ENCODE results near the gene TMEM204.

TMEM204 gene

DNA sequence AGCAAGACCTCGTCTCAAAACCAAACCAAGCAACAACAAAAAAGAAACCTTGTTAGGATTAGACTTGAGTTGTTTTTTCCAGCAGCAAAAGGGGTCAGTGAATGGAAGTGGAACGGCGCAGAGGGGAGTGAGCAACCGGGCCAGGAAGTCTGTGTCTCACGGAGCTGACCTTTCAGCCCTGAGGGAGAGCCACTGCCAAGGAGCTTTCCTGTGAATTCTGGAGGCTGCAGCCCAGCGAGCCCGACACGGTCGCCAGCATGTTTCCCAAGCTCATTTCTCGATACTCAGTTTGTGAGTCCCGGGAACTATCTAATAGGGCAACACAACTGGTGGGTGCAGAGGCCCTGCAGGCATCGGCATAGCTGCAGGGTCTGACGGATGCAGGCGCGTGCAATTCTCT lies 20.7 kb upstream of the TMEM204 start:
- TF ChIP-seq, protein P1, sequence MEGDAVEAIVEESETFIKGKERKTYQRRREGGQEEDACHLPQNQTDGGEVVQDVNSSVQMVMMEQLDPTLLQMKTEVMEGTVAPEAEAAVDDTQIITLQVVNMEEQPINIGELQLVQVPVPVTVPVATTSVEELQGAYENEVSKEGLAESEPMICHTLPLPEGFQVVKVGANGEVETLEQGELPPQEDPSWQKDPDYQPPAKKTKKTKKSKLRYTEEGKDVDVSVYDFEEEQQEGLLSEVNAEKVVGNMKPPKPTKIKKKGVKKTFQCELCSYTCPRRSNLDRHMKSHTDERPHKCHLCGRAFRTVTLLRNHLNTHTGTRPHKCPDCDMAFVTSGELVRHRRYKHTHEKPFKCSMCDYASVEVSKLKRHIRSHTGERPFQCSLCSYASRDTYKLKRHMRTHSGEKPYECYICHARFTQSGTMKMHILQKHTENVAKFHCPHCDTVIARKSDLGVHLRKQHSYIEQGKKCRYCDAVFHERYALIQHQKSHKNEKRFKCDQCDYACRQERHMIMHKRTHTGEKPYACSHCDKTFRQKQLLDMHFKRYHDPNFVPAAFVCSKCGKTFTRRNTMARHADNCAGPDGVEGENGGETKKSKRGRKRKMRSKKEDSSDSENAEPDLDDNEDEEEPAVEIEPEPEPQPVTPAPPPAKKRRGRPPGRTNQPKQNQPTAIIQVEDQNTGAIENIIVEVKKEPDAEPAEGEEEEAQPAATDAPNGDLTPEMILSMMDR (IDR thresholded peaks at IDR 0.05), result no peak
- no peak overlapping the region for H3K4me3 Mint-ChIP-seq
- DNase-seq, result no peak
- H3K27ac Mint-ChIP-seq, result no peak overlapping the region
- H3K27me3 Mint-ChIP-seq (ENCODE audit: low read depth, poor library complexity), result no peaks in the 10 kb centered on the region
- peaks cover 44% of the 10 kb centered on the region for H3K9me3 Mint-ChIP-seq
- H3K36me3 Mint-ChIP-seq (ENCODE audit: low read depth), result peaks cover 54% of the 10 kb centered on the region
- H3K4me1 Mint-ChIP-seq, result peaks cover 7% of the 10 kb centered on the region

DNA sequence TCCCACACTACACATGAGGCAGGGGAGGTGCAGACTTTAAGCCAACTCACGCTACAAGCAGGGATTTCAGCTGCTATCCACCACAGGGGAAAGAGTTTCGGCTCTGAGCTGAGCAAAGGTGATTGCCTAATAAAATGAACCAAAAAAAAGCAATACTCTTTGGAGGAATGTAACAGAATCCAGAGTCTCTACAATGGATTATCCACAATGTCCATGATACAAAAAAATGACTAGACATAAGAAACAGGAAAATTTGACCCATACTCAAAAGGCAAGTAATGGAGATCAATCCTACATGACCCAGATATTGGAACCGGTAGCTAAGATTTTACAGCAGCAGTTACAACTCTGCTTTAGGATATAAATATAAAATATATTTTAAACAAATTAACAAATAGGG lies 19.0 kb upstream of the TMEM204 start:
- Mint-ChIP-seq H3K27ac (no peak overlapping the region), H3K4me3 (no peak overlapping the region), H3K4me1 (peaks cover 7% of the 10 kb centered on the region), H3K9me3 (peaks cover 44% of the 10 kb centered on the region), H3K27me3 (ENCODE audit: low read depth, poor library complexity) (no peaks in the 10 kb centered on the region), H3K36me3 (ENCODE audit: low read depth) (peaks cover 65% of the 10 kb centered on the region)
- TF ChIP-seq, protein P1 (IDR thresholded peaks at IDR 0.05), result no peak
- no peak for DNase-seq

DNA sequence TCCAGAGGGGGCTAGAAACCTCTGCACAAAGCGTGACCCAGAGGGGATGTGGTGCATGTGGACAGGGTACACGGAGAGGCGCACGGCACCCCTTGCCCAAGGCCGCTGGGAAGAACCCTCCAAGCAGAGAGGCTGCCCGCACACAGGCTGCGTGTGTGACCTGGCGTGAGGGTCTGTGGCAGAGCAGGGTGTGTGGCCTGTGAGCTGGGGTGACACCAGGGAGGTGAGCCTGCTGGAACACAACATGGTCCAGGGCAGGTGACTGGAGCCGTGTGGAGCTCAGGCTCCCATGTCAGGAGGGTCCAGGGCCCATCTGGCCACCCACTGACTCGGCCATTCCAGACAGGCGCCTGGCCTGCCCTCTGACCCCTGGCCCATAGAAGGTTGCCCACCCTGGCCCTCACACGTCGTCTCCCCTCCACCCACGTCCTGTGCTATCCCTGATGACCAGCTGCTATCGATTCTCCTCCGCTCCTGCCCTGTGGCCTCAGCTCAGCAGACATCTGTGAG lies 14.8 kb upstream of the TMEM204 start:
- H3K4me3 Mint-ChIP-seq, result no peak overlapping the region
- H3K4me1 Mint-ChIP-seq, result no peaks in the 10 kb centered on the region

DNA sequence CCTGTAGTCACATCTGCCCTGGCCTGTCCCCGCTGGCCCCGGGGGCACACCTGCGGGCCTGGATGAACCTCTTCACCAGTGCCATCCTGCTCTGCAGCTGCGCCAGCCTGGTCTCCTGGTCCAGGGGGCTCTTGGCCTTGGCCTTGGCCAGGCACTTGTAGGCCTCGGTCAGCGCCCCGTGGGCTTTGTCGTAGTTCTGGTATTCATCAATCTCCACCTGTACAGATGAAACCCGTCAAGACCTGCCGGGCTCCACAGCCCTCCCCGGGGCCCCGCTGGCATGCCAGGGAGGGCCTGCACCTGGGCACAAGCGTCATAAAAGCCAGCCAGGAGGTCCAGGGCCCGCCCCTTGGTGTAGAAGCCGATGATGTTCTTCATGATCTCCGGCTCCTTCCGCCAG lies 13.6 kb upstream of the TMEM204 start:
- Mint-ChIP-seq H3K36me3 (ENCODE audit: low read depth) (peaks cover 47% of the 10 kb centered on the region), H3K27me3 (ENCODE audit: low read depth, poor library complexity) (no peaks in the 10 kb centered on the region)

More for the DNA sequence above, 14.8 kb upstream of the TMEM204 start:
- Mint-ChIP-seq H3K27ac (no peak overlapping the region), H3K36me3 (ENCODE audit: low read depth) (peaks cover 53% of the 10 kb centered on the region), H3K9me3 (peaks cover 29% of the 10 kb centered on the region), H3K27me3 (ENCODE audit: low read depth, poor library complexity) (no peaks in the 10 kb centered on the region)
- DNase-seq, result no peak
- TF ChIP-seq, protein P1 (IDR thresholded peaks at IDR 0.05), result no peak

DNA sequence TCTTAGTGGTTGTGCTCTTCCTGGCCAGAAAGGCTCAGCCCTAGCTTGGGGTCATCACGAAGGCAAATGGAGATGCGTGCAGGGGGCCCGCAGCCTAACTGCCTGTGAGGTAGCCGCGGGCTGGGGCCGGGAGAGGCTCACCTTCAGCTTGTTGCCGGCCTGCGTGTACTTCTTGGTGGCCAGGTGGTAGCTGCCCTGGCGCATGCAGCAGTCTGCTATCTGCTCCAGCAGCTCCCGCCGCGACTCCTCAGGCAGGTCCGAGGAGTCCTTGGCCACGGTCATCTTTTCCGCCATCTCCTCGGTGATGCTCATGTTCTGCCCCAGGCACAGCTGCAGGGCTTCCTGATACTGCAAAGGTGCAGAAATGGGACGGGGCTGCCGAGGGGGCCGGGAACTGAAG lies 13.0 kb upstream of the TMEM204 start:
- Mint-ChIP-seq H3K27me3 (ENCODE audit: low read depth, poor library complexity) (no peaks in the 10 kb centered on the region), H3K4me1 (no peaks in the 10 kb centered on the region), H3K27ac (no peak overlapping the region), H3K36me3 (ENCODE audit: low read depth) (peaks cover 40% of the 10 kb centered on the region), H3K4me3 (no peak overlapping the region), H3K9me3 (peaks cover 12% of the 10 kb centered on the region)
- DNase-seq, result no peak
- TF ChIP-seq, protein P1 (IDR thresholded peaks at IDR 0.05), result no peak

More for the DNA sequence above, 13.6 kb upstream of the TMEM204 start:
- TF ChIP-seq, protein P1 (IDR thresholded peaks at IDR 0.05), result no peak
- Mint-ChIP-seq H3K4me1 (no peaks in the 10 kb centered on the region), H3K27ac (no peak overlapping the region), H3K4me3 (no peak overlapping the region), H3K9me3 (peaks cover 18% of the 10 kb centered on the region)
- no peak for DNase-seq

DNA sequence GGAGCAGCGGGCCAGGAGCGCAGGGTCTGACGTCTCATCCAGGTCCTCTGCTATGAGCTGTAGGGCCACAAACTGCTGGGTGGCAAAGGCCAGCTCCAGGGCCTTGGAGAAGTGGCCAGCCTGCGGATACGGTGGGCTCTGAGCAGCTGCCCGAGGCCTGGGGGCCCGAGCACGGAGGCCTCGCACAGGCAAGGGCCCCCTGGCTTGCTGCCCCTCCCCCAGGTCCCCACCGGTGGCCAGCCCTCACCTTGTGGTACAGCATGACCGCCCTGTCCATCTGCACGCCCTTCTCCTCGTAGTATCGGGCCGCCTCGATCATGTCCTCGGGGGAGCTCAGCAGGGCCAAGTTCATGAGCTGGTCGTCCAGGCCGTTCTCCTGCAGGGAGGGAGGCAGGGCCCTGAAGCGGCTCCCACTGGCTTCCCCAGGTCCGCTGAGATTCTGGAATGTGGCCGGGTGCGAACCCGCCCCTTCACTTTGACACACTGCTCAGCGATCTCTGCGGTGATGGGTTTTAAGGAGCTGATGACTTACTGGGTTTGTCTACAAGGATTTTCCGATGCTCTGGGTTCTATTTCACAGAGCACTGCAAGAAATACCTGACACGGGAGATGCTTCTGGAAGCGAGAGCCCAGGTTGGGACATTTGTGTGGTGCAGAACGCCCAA lies 9.8 kb upstream of the TMEM204 start:
- no peak for DNase-seq
- H3K4me1 Mint-ChIP-seq, result peaks cover 4% of the 10 kb centered on the region
- H3K27me3 Mint-ChIP-seq (ENCODE audit: low read depth, poor library complexity), result no peaks in the 10 kb centered on the region
- no peak overlapping the region for H3K27ac Mint-ChIP-seq
- no peaks in the 10 kb centered on the region for H3K9me3 Mint-ChIP-seq
- peaks cover 18% of the 10 kb centered on the region for H3K36me3 Mint-ChIP-seq (ENCODE audit: low read depth)
- TF ChIP-seq, protein P1 (IDR thresholded peaks at IDR 0.05), result no peak
- H3K4me3 Mint-ChIP-seq, result no peak overlapping the region
